GM18858 (cell line): Measurements from ENCODE around the gene NECTIN2.

Source experiments
- ATAC-seq: cut with Tn5 transposase; IDR thresholded peaks from one replicate; pipeline ENCODE4 v1.9.1; 2021; ENCODE audit not compliant: unreplicated experiment

Gene NECTIN2

DNA sequence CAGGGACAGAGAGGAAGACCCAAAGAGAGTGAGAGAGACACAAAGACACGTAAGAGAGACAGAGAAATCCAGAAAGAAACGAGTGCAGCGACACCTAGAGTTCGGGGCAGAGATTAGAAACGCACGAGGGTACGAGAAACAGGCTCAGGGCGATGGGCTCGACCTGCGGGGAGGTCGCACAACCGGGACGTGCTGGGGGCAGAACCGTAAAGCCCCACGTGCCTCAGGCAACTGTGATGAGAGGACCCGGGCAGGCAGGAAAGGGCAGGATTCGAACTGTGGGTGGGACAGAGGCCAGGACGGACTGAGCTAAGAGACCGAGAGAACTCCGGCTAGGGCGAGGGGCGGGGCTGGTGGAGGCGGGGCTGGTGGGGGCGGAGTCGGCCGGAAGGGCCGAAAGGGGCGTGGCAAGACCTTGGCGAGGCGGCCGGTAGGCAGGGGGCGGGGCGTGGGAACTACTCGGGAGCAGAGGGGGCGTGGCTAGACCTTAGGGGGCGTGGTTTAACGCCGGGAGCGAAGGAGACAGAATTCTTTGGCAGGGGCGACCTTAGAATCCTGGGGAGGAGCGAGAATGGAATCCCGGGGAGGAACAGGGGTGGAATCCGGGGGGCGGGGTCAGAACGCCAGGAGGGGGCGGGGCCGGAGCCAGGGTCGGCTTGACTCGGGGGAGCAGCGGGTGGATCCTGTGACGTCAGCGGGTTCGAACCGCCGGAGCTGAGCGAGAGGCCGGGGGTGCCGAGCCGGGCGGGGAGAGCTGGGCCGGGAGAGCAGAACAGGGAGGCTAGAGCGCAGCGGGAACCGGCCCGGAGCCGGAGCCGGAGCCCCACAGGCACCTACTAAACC lies at the start of gene NECTIN2:
Gene NECTIN2, plus strand, starts transcription at position 686 of the 843 bp plus-strand sequence. CDS start 229 bp downstream, outside the sequence.
- no peak for ATAC-seq

DNA sequence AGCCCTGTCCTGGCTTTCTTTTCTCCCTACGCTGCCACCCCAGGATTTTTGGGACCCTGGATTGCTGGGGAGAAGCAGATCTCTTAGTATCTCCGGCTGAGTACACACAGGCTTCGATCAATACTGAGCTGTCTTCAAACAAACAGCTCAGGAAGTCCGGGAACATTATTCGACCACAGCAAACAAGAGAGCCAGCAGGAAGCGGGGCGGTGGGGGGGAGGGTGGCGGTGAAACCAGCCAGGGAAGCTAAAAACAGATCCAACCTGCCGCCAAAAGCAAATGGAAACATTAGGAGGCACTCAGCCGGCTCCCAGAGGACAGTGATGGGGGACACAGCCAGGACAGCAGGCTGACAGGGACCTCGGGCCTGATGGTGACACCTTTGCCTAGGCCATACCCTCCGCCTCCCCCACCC lies 49.4 kb upstream of the NECTIN2 start:
- ATAC-seq, result no peak

DNA sequence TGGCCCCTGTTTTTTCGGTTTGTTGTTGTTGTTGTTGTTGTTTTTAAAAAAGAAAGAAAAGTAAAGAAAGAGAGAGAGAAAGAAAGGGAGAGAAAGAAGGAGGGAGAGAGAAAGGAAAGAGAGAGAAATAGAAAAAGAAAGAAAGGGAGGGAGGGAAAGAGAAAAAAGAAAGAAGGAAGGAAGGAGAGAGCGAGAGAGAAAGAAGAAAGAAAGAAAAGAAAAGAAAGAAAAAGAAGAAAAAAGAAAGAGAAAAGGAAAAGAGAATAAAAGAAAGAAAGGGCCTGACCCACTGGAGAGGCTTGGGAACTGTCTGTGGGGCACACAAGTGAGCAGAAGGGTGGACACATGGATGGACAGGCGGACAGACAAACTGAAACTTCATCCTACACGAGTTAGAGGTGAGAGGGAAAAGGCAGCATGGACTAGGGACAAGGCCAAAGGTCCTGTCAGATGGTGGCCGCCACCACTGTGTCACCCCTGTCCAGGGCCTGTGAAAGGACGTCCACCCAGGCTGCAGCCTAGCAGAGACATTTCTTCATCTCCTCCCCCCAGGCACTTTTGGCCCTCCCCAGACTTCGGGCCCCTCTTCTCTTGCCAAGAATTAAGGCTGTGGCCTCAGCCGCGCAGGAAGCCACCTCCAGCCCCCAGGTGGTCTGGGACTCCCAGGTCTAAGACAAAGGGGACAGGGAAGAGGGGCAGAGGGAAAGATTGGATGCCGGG lies 46.3 kb upstream of the NECTIN2 start:
- no peak for ATAC-seq

DNA sequence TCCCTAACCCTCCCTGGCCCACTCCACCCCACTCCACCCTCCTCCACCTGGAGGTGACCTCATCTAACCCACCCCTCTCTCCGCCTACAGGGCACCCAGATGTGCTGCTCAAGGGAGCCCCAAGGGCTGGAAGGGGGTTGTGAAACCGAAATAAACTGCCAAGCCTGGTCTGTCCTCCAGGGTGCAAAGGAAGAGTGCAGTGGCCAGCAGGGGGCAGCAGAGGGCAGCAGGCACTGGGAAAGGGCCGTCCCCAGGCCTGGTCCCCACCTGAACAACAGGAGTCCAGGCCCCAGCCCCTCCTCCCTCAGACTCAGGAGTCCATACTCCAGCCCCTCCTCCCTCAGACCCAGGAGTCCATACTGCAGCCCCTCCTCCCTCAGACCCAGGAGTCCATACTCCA lies 45.6 kb upstream of the NECTIN2 start:
- ATAC-seq, result no peak

DNA sequence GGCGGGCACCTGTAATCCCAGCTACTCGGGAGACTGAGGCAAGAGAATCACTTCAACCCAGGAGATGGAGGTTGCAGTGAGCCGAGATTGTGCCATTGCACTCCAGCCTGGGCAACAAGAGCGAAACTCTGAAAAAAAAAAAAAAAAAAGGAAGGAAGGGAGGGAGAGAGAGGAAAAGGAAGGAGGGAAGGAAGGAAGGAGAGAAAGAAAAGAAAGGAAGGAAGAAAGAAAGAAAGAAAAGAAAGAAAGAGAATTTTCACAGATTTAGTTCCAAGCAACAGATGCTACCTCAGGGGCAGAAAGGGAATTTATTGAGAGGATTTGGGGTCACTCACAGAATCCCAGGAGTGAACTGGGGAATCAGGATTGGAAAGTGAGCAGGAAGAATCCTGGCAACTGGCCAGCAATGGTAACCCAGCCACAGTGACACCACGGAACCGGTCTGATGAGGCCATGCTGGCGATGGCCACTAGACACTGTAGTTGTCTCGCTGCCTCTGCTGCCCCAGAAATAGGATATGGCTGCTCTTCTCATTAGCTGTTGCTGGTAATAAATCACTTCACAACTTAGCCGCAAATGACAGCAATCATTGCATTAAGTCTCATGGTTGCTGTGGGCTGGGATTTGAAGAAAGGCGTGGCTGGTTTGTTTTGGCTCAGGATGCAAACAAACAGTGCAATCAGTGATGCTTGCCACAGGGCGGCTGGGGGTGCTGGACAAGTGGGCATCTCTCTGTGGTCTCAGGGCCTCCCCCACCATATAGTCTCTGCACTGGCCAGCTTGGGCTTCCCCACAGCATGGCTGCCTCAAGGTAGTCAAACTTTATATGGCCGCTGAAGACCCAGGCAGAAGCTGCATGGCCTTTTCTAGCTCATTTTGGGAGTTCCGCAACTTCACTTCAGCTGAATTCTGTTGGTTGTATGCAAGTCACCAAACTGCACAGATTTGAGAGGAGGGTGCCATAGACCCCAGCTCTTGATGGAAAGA lies 42.4 kb upstream of the NECTIN2 start:
- no peak for ATAC-seq

DNA sequence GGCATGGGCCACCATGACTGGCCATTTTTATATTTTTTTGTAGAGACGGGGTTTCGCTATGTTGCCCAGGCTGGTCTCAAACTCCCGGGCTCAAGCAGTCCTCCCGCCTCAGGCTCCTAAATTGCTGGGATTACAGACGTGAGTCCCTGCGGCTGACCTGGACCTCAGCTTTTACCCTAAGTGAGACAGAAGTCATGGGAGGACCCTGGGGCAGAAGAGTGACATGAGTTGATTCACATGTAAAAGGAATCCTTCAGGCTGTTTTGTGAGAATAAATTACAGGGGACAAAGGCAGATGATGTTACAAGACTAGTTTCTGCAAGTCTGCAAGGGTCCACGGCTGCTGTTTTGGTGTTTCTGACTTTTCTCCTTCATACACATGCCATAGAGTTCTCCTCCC lies 39.8 kb upstream of the NECTIN2 start:
- no peak for ATAC-seq

DNA sequence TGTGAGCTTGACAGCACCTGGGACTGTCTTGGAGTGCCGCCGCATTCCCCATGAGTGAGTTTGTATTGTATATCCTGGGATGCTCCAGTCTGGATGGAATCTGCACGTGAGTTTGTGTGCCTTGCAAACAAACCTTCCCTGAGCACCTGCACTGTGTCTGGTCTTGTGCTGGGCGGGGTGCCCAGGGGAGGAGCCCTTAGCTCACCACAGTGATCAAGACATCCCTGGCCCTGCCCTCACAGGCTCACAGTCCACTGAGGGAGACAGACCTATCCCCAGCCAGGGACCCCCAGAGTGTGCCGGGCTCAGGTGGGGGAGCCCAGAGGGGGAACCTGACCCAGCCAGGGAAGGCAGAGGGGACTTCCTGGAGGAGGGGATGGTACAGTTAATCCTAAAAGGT lies 38.9 kb upstream of the NECTIN2 start:
- no peak for ATAC-seq

DNA sequence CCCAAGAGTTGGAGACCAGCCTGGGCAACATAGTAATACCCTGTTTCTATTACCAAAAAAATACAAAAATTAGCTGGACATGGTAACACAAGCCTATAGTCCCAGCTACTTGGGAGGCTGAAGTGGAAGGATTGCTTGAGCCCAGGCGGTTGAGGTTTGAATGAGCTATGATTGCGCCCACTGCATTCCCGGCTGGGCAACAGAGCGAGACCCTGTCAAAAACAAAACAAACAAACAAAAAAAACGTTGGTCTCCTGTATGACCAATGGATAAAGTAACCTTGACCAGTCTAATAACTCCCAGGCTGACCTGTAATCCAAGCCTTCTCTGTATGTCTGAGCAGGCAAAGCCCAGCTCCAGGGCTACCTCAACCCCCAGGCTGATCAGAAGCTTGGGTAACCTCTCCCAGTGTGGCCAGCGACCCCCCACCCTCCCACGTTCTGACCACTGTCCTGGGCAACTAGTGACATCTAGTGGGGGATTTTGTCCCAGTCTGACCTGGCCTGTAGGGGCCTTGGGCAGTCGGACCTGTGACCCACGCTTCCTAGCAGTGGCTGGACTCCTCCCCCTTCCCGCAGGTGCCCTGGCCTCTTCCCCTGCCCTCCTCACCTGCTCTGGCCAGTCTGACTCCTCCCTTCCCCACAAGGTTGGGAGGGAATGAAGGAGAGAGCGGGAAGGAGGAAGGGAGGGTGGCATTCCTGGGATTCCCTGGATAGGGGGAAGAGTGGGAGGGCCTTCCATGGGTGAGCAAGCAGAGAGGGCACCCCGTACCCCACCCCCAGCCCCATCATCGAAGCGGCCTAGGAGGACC lies 38.2 kb upstream of the NECTIN2 start:
- no peak for ATAC-seq

DNA sequence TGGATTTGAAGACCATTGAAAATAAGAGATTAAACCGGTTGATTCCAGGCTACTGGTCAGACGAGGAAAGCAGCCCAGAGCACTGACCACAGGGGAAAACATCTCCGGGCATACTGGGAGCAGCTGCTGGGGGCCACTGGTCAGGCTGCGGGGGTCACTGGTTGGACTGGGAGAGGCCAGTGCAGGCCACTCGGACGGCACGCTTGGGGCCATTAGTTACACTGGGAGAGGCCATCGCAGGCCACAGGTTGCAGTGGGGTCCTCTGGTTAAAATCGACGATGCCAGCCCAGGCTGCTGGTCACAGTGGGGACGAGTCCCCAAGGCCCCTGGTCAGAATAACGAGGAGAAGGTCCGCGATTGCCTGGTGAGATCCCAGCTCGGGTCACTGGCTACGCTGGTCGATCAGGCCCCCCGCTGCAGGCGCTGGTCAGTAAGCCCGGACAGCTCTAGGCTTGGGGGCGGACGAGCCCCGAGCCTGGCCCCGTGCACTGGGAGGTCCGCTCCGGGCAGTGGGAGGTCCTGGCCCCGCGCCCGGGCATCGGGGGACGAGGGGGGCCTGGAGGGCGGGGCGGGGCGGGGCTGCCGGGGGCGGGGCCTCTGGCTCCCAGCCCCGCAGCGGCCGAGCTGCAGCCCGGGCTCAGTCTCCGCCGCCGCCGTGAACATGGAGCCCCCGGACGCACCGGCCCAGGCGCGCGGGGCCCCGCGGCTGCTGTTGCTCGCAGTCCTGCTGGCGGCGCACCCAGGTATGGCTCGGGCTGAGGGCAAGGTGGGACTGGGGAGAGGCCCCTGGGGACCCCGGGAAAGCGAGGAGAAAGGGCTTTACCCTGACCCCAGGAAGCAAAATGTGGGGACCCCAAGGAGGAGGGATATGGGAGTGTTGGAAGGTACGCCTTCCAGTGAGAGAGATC lies 37.4 kb upstream of the NECTIN2 start, which contains the start of gene BCAM:
Gene BCAM, plus strand, starts transcription at position 641 of the 909 bp plus-strand sequence. Its CDS starts 22 bp downstream, at position 663.
- no peak for ATAC-seq

DNA sequence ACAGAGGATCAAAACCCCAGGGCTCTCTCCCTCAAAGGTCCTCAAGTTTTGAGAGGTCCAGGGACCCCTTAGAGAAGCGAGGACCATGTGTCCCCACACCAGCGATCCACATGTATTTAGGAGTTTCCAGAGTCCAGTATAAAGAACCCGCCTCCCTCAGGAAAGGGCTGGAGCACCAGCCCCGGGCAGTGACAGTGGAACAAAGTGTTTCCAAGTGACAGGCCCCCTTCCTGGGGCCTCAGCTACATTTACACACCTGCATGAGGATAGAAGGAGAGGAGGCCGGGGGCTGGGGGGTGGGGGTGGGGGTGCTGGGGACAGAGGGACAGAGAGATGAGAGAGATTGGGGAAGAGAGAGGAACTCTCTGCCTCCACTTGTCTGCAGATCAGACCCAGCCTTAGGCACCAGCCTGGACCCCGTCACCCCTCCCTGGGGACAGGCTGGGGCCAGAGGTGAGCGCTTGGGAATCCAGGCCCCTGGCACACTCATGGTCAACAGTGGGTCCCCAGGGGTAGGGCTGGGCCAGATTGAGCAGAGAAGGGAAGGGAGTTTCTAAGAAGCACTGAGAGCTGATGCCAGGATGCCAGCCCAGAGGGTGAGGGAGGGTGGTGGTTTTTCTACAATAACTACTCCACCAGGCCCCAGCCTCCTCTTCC lies 36.4 kb upstream of the NECTIN2 start:
- no peak for ATAC-seq

DNA sequence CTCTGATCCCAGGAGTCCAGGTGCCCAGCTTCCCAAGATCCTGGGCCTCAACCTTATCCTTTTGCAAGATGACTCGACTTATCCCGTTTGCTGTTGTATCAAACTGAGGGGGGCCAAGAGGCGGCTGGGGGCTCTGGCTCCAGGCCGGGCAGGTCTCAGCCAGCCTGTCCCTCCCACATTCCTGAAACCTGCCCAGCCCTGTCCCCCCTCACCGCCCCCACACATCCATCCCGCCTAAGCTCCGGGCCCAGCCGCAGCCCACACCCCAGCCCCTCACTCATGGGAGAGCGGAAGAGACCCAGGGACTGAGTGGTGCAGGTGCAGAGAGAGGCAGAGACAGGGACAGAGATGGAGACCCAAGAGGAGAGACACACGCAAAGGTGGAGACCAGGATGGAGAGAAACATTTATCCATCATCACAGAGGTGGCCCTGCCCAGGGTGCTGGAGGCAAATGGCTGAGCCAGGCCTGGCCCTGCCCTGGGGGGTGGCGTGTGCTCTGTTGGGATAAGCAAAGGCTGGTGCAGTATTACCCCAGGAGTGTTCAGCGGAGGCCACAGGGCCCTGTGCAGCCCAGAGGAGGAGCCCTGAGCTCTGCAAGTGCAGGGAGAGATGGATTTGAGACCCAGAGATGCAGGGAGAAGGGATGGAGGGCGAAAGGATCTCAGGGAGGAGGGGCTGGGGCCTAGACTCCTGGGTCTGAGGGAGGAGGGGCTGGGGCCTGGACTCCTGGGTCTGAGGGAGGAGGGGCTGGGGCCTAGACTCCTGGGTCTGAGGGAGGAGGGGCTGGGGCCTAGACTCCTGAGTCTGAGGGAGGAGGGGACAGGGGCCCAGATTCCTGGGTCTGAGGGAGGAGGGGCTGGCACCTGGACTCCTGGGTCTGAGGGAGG lies 35.6 kb upstream of the NECTIN2 start:
- ATAC-seq, result no peak

DNA sequence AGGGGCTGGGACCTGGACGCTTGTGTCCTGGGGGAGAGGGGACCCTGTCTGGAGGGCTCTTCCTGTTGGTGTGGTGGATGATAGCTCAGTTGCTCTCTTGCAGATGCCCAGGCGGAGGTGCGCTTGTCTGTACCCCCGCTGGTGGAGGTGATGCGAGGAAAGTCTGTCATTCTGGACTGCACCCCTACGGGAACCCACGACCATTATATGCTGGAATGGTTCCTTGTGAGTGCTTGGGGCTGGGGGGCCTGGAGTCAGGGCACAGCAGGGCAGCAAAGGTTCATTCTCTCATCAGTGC lies 35.0 kb upstream of the NECTIN2 start:
- no peak for ATAC-seq

DNA sequence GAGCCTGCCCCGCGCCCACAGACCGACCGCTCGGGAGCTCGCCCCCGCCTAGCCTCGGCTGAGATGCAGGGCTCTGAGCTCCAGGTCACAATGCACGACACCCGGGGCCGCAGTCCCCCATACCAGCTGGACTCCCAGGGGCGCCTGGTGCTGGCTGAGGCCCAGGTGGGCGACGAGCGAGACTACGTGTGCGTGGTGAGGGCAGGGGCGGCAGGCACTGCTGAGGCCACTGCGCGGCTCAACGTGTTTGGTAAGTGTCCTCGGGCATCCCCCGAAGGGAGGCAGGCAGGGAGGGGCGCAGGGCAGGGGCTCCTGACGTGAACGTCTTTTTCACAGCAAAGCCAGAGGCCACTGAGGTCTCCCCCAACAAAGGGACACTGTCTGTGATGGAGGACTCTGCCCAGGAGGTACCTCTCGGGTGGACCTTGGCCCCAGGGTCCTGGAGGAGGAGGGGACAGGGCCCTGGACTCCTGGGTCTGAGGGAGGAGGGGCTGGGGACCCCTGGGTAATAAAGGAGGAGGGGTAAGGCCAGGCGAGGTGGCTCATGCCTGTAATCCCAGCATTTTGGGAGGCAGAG lies 33.9 kb upstream of the NECTIN2 start:
- ATAC-seq, result no peak

DNA sequence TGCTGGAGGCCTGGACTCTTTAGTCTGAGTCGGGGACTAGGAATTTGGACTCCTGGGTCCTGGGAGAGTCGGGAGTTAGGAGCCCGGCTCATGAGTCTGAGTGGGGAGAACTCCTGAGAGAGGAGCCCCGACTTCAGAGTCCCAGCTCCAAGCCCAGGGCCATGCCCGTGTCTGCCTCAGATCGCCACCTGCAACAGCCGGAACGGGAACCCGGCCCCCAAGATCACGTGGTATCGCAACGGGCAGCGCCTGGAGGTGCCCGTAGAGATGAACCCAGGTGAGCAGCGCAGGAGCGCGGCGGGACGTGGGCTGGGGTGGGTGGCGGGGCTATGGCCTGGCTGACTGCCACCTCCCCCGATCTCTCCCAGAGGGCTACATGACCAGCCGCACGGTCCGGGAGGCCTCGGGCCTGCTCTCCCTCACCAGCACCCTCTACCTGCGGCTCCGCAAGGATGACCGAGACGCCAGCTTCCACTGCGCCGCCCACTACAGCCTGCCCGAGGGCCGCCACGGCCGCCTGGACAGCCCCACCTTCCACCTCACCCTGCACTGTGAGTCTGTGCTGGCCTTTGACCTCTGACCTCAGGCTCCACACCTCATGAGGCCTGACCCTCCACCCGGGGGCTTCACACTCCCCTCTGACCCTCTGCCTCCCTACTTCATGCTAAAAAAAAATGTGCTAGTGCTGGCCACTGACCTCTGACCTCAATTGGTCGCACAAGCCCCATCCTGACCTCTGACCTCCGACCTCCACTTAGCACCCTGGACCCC lies 32.8 kb upstream of the NECTIN2 start:
- ATAC-seq, result no peak

DNA sequence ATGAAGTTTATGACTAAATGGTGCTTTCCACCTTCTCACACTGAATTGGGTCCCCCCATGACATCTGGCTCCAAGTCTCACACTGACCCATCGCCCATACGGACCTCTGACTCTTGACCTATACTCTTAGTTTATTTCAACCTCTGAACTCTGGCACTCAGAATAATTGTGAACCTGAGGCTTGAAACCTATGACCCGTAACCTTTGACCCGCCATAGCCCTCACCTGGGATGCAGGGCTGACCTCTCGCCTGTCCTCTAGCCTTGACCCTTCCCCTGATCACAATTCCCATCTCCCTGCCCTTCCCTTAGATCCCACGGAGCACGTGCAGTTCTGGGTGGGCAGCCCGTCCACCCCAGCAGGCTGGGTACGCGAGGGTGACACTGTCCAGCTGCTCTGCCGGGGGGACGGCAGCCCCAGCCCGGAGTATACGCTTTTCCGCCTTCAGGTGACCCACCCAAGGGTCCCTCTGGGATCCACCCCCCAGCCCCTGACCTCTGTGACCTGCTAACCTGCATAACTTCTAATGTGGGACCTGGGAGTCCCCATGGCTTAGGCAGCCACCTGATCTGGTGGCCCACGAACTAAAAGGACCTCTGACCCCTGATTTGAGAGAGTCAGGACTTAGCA lies 32.1 kb upstream of the NECTIN2 start:
- ATAC-seq, result no peak

DNA sequence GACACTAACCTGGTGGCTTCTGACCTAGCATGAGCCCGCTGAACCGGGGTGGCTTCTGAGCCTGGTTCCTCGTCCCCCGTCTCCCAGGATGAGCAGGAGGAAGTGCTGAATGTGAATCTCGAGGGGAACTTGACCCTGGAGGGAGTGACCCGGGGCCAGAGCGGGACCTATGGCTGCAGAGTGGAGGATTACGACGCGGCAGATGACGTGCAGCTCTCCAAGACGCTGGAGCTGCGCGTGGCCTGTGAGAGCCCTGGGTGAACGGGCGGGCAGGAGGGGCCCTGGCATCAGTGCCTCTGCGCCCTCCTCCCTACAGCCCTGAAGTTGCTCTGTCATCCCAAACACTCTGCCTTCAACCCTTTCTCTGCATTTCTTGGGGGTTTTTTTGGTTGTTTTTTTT lies 31.6 kb upstream of the NECTIN2 start:
- ATAC-seq, result no peak
